Esophagus squamous epithelium (tissue), 4 donors: Measurements from ENCODE around the gene ZFY.

ENCODE experiments used
- CTCF ChIP-seq, 6 experiments: fragments of 450-650 bp in 4 of 6; fragments of 200-600 bp in 2 of 6; sonication (generic) in 2 of 6; IDR thresholded peaks; one replicate each; pipeline ENCODE4 v1.5.1; 2016 to 2019; ENCODE audit warnings: antibody characterized with exemption in 6 of 6, mild to moderate bottlenecking in 4 of 6, moderate library complexity in 4 of 6
- POLR2A ChIP-seq, 4 donors: fragments of 450-650 bp; IDR thresholded peaks; one replicate each; pipeline ENCODE4 v1.6.1; 2017; ENCODE audit warnings: antibody characterized with exemption in 4 of 4, mild to moderate bottlenecking in 4 of 4, moderate library complexity in 3 of 4

DNA sequence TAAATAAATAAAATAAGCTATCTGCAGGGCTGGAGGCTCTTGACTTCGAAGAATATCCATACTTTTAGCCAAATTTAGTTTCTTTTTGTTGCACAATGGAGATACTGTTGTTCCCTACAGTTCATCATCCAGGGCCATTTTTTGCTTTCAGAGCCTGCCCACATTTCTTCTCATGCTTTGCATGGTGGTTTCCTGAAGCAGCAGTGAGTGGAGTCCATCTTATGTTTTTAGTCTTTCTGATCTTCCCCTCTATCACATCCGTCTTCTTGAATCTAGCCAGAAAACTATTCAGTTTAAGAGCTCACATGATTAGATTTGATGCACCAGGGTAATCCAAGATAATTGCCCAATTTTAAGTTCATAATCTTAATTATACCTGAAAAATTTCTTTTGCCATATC is 19.6 kb downstream of the ZFY start:
- TF ChIP-seq CTCF (IDR thresholded peaks at IDR 0.05) (no peak), POLR2A (IDR thresholded peaks at IDR 0.05) (no peak)
